GM21529 (cell line): ENCODE data around the gene ATAD1.
"Not testable (repeated sequence)": the region's sequence is repeated elsewhere in the genome, so short reads cannot be mapped to it uniquely, and the experiment has no call there.

Experiments used
- ATAC-seq: cut with Tn5 transposase; IDR thresholded peaks from one replicate; pipeline ENCODE4 v1.9.1; 2021; ENCODE audit not compliant: unreplicated experiment

The ATAD1 gene

DNA sequence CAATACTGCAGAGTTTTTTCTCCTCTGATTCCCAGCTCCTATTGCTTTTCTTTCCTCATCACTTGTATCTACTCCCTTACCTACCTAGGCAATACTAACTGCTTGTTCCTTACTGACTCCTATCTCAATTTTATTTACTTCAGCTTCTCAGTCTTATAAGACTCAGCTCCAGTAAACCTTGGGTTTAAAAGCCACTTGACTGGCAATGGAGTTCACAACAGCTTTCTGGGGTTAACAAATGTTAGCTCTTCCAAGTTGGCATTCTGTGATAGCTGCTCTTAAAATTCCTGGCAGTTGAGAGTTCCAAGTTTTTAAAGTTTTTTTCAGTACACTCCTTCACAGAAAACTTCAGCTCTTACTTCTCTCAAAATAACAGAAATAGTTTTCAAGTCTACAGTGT lies 14.2 kb downstream of the ATAD1 start:
- ATAC-seq = no peak

DNA sequence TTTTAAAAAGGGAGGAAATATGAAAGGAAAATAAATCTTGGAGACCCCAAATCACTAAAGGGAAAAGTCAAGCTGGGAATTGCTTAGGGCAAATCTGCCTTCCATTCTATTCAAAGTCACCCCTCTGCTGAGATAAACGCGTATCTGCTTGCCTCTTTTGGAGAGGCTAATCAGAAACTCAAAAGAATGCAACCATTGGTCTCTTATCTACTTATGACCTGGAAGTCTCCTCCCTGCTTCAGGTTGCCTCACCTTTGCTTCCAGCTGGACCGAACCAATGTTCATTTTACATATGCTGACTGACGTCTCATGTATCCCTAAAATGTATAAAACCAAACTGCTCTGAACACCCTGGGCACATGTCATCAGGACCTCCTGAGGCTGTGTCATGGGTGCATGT lies 14.7 kb downstream of the ATAD1 start:
- ATAC-seq = no peak

DNA sequence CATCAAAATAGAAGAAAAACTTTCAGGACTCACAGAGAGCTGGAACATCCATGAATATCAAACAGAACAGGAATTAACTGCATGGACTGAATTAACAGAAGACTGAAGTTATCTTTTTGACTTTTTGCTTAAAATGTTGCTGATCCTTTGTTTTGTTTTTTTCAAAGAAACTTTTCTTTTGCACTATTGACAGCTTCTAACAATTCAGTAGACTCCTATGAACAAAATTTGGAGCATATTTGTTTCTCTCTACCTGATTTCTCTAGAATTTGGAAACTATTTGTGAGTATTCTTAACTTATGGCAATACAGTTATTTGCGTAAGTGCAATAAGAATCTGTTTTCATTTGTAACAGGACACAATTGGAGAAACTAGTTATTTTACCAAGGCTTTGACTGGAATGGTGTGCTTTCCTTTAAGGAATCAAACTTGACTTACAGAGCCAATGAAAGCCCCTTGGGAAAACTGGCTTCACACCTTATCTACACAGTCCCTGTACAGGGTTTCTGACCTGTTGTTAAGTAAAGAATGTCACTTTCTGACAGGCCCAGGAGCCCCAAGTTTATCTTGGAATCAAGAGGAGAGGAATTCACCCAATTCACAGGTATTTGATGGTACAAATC lies 16.1 kb downstream of the ATAD1 start:
- ATAC-seq = not testable (repeated sequence)

DNA sequence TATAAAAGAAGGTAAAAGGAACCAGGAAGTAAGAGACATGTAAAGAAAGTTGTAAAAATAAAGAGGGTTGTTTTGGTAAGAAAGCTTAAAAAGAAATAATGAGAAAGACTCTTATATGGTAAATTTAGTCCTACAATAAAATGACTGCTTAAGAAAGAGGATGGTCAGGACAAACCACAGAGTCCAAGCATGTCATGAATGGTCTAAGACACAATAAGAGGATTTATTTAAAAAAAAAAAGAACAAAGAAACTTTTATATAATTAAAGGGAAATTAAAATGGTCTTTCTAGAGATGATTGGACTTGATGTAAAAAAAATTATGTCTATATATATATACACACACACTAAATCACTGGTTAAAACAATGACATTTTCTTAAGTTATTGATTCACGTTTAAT lies 18.2 kb downstream of the ATAD1 start:
- ATAC-seq = no peak

DNA sequence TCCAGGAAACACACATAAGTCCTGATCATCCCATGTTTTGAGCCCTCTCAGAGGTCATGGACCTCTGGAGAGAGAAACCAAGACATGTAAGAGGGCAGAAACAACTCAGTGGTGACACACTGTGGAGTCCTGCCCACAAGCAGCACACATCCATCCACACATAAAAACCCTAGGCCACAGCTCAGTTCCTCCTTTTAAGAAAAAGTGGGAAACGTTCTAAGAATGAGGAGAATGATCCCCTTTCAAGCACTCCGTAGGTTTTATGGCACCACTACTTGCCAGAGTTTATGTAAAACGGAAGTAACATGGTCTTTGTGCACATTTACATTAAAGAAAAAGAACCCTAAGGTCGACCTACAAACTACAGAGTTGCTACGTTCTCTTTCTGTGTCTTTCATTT lies 19.9 kb downstream of the ATAD1 start:
- ATAC-seq = no peak

DNA sequence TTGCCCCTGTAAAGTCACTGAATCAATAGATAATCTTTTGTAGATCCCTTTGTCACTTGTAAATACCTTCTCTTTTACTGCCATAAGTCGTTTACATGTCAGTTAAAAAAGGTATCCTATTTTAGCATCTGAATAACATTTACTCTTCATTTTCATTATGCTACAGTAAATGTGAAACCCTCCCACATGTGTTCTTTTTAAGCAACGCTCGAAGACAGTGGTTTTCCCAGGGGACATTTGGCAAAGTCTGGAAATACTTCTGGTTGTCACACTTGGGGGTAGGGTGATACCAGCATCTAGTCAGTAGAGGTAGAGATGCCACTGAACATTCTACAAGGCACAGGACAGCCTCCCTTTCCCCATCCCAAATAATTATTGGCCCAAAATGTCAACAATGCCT lies 23.7 kb downstream of the ATAD1 start:
- ATAC-seq = peak; percentile 62

DNA sequence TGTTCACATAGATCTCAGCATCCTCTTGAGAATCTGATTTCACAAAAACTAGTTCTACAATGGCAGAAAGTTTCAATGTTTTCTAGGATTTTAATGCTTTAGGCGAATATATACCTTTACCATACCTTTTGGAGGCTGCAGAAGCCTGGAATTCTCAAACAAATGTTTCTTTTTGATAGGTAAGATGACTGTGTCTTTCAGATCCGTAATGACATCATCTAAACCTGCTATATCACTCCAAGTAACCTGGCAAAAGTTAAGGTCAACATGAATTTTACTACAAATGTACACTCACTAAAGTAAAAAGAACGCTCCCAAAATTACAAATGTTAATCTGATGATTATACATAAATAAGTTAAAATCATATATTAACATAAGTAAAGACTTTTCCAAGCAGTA lies 27.8 kb downstream of the ATAD1 start:
- no peak for ATAC-seq

DNA sequence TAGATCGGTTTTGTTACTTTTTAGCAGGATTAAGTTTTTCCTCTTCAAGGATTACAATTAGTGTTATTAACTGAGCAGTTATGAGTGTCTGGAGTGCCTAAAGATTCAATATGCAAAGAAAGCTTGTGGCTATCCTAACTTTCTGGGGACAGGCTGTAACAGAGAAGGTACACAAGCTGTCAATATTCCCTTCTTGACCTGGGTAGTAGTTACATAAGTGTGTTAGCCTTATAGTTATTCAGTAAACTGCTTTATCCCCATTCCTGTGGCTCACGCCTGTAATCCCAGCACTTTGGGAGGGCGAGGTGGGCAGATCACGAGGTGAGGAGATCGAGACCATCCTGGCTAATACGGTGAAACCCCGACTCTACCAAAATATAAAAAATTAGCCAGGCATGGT lies 31.6 kb downstream of the ATAD1 start:
- ATAC-seq = no peak

DNA sequence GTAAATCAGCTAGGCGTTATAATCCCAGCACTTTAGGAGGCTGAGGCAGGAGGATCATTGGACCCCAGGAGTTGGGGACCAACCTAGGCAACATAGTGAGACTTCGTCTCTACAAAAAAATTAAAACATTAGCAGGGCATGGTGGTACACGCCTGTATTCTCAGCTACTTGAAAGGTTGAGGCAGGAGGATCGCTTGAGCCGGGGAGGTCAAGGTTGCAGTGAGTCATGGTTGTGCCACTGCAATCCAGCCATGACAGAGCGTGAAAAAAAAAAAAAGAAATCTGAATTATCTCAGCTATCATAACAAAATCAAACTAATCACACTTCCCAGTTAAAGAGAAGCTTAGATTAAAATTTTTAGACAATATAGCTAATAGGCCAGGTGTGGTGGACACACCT lies 35.3 kb downstream of the ATAD1 start:
- ATAC-seq = no peak

DNA sequence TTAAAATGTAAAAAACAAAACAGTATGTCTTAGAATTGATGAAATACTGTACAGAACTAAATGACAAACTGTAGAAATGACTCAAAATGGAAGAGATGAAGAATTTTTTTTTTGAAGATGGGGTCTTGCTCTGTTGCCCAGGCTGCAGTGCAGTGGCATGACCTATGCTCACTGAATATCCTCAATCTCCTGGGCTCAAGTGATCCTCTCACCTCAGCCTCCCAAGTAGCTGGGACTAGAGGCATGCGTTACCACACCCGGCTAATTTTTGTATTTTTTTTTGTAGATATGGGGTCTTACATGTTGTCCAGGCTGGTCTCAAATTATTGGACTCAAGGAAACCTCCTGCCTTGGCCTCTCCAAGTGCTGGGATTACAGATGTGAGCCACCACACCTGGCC lies 36.5 kb downstream of the ATAD1 start:
- no peak for ATAC-seq

DNA sequence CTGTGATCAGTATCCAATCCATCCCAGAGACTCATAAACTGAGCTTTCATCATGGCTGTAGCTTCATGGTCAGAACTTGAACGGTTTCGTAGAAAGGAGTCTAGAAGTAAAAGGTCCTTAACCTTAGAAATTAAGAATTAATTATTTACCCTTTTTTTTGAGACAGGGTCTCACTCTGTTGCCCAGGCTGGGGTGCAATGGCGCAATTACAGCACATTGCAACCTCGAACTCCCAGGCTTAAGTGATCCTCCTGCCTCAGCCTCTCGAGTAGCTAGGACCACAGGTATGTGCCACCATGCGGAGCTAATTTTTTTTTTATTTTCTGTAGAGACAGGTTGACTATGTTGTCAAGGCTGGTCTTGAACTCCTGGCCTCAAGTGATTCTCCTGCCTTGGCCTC lies 41.7 kb downstream of the ATAD1 start:
- no peak for ATAC-seq

DNA sequence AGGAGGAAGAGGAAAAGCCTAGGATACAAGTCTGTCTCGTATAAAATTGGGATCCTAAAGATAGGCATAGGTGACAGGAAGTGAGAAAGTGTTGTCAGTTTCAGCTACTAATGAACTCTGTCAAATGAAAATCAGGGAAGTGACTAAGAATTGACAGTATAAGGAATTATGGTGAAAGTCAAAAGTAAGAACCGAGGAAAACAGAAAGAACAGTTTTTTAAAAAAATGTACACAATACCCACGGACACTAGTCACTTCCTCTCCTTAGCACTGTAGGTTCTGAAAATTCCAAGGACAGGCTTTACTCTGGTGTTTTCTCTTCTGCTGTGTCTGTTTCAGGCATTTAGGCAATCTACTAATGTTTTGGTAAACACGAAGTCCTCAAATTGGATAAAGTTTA lies 42.3 kb downstream of the ATAD1 start:
- ATAC-seq = no peak

DNA sequence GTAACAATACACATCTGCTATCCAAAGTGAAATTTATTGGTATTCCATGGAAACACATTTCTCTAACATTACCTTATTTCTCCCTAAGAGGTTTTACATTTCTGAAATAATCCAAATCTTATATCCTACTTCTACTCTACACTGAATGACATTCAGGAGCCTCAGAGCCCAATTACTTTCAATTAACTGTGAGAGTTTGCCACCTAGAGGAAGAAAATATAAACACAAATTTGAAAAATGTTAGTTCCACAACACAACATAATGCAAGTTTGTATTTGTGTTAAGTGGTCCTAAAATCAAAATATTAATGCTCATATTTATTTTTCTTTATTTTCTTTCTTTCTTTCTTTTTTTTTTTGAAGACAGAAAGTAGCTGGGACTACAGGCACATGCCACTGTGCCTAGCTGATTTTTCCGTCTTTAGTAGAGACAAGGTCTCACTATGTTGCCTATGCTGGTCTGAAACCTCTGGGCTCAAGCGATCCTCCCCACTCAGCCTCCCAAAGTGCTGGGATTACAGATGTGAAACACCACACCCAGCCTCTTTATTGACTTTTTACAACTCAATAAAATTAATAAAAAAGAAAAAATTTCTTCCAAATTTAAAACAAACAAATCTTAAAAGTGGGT lies 46.0 kb downstream of the ATAD1 start:
- no peak for ATAC-seq

DNA sequence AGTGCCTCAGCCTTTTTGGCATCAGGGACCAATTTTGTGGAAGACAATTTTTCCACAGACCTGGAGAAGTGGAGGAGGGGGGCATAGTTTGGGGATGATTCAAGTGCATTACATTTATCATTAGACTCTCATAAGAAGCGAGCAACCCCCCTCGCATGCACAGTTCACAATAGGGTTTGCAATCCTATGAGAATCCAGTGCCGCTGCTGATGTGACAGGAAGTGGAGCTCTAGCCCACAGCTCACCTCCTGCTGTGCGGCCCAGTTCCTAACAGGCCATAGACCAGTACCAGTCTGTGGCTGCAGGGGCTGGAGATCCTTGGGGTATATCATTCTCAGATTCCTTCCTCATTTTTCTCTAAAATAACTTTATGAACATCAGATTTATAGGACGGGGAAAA lies 50.8 kb downstream of the ATAD1 start:
- no peak for ATAC-seq

DNA sequence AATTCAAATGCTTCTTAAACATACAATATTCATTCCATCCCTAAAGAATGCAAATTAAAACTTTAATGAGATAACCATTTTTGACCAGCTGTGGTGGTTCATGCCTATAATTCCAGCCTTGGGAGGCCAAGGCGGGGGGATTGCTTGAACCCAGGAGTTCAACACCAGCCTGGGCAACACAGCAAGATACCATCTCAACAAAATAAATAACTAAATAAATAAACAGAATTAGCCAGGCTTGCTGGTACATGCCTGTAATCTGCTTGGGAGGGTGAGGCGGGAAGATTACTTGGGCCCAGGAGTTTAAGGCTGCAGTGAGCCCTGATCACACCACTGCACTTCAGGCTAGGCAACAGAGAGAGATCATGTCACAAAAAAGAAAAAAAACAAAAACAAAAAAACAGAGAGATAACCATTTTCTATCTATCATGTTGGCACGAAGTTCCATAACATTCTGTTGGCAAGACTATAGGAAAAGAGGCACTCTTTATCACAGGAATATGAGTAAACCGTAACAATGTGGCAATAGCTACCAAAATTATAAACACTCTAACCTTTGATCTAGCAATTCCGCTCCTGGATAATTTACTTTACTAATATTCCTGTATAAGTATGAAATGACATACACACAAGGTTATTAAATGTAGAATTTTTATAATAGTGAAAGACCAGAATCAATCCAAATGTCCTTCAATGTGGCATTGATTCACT lies 52.2 kb downstream of the ATAD1 start:
- no peak for ATAC-seq

DNA sequence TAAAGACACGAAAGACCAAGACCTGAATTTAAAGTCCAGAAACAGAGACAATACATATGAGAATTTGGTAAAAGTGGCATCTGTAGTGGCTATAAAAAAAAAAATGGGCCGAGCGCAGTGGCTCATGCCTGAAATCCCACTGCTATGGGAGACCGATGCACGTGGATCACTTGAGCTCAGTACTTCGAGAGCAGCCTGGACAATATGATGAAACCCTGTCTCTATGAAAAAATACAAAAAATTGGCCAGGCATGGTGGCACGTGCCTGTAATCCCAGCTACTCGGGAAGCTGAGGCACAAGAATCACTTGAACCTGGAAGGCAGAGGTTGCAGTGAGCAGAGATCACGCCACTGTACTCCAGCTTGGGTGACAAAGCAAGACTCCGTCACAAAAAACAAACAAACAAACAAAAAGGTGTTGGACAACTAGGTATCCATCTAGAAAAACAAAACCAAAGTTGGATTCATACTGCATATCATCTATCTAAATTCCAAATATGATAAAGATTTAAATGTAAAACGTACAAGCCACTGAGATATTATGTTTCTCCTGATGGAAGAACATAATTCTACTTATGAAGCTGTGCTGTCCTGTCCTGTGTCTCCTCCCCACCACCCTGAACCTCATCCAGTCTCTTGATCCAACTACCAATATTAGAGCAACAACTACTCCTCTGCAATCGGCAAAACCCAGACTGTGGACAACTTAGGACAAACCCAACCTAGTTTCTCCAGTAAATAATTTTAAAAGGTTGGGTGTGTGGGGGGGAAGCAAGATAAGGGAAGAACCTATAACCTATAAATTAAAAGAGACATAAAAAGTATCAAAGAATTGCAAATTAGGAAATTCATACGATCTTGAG lies 53.7 kb downstream of the ATAD1 start:
- no peak for ATAC-seq

DNA sequence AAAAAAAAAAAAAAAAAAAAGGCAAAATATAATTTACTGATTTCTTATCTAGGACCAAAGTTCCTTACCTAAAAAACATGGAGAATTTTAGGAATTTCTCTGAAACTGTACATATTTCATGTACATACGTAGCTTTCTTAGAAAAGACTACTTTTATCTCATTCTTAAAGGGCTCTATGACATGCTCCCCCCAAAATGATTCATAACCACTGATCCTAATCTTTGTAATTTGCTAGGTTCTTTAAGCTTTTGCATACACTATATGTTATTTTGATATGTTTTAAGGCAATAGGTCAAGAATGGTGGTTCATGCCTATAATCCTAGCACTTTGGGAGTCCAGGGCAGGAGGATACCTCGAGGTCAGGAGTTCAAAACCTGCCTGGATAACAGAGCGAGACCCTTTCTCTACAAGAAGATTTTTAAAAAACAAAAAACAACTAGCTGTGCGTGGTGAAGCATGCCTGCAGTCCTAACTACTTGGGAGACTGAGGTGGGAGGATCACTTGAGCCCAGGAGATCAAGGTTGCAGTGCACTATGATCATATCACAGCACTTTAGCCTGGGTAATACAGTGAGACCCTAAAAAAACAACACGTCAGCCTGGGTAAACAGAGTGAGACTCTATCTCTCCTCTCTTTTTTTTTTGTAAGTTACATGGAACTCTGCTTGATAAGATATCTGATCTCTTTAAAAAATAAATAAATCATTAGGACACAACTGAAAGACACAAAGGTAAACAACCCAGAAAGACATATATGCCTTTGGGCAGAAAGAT lies 54.8 kb downstream of the ATAD1 start:
- no peak for ATAC-seq

DNA sequence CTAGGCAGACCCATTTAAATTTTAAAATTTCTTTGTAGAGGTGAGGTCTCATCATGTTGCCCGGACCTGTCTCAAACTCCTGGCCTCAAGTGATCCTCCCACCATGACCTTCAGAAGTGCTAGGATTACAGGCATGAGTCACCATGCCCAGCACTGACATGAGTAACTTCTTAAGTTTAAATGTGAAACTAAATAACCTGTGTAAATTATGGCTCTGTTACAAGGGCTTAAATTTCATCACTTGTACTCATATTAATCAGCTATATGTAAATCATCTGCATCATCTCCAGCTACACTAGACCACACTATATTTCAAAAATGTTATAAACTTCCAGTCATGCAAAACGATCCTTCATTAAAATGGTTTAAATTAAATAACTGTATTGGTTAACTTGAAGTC lies 56.1 kb downstream of the ATAD1 start:
- peak; percentile 70 for ATAC-seq

DNA sequence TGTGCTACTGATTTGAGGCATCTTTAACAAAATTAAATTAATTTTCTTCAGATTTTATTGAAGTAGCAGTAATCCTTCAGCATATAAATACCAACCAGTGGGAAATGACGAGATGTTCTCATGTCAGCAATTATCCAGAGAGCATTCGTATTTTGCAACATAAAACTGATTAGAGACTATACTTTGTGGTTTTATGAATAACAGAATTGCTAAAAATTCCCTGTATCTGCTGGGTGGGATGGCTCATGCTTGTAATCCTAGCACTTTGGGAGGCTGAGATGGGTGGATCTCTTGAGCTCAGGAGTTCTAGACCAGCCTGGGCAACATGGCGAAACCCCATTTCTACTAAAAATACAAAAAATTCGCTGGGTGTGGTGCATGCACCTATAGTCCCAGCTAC lies 56.9 kb downstream of the ATAD1 start:
- no peak for ATAC-seq

DNA sequence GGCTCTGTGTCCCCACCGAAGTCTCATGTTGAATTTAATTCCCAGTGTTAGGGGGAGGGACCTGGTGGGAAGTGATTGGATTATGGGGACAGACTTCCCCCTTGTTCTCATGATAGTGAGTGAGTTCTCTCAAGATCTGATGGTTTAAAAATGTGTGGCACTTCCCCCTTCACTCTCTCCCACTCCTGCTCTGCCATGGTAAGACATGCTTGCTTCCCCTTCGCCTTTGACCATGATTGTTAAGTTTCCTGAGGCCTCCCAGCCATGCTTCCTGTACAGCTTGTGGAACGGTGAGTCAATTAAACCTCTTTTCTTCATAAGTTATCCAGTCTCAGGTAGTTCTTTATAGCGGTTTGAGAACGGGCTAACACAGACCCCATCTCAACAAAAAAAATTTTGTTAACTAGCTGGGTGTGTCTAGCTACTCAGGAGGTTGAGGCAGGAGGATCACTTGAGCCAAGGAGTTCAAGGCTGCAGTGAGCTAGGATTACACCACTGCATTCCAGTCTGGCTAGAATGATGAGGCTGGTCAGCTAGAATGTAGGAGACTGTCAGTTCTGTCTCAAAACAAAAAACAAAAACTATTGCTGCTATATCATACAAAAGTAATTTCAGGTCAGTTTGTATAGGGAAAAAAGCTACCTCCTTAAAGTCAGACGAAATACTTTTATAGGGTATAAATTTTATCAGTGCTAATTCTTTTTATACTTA lies 57.7 kb downstream of the ATAD1 start:
- ATAC-seq = no peak
